ENCODE data around the gene UHRF2.
"Not testable (repeated sequence)": the region's sequence is repeated elsewhere in the genome, so short reads cannot be mapped to it uniquely, and the experiment has no call there.

Gene UHRF2

GRCh38 chr9:6488395-6488794 lies 75.4 kb downstream of the UHRF2 start:
- in situ Hi-C loops (cut with HindIII; ENCODE audit: low sequenced_read_pairs), result no loop called here

GRCh38 chr9:6489099-6489498 lies 76.1 kb downstream of the UHRF2 start:
- in situ Hi-C loops (cut with HindIII; ENCODE audit: low sequenced_read_pairs), result no loop called here

GRCh38 chr9:6490863-6491262 lies 77.9 kb downstream of the UHRF2 start:
- in situ Hi-C loops (cut with HindIII; ENCODE audit: low sequenced_read_pairs), result no loop called here

GRCh38 chr9:6495466-6495865 lies 82.5 kb downstream of the UHRF2 start:
- in situ Hi-C loops (cut with HindIII; ENCODE audit: low sequenced_read_pairs), result no loop called here

GRCh38 chr9:6498982-6499381 lies 86.0 kb downstream of the UHRF2 start:
- in situ Hi-C loops (cut with HindIII; ENCODE audit: low sequenced_read_pairs), result no loop called here

GRCh38 chr9:6501526-6502210 lies 88.7 kb downstream of the UHRF2 start:
- in situ Hi-C loops (cut with HindIII; ENCODE audit: low sequenced_read_pairs), result no loop called here

- in situ Hi-C loops (cut with HindIII; ENCODE audit: low sequenced_read_pairs), result no loop called here
Observed at GRCh38 chr9:6502399-6502798, 89.4 kb downstream of the UHRF2 start.

- in situ Hi-C loops (cut with HindIII; ENCODE audit: low sequenced_read_pairs), result no loop called here
Observed at GRCh38 chr9:6506571-6506970, 93.6 kb downstream of the UHRF2 start.

GRCh38 chr9:6512085-6512657 lies 99.2 kb downstream of the UHRF2 start:
- in situ Hi-C loops (cut with HindIII; ENCODE audit: low sequenced_read_pairs), result no loop called here

- in situ Hi-C loops (cut with HindIII; ENCODE audit: low sequenced_read_pairs), result no loop called here
Observed at GRCh38 chr9:6522263-6522662, 109.3 kb downstream of the UHRF2 start.

- in situ Hi-C loops (cut with HindIII; ENCODE audit: low sequenced_read_pairs), result no loop called here
Observed at GRCh38 chr9:6525326-6526045, 112.5 kb downstream of the UHRF2 start.

GRCh38 chr9:6535594-6535993 lies 122.6 kb downstream of the UHRF2 start:
- in situ Hi-C loops (cut with HindIII; ENCODE audit: low sequenced_read_pairs), result no loop called here

- in situ Hi-C loops (cut with HindIII; ENCODE audit: low sequenced_read_pairs), result no loop called here
Observed at GRCh38 chr9:6538666-6539071, 125.7 kb downstream of the UHRF2 start.

- in situ Hi-C loops (cut with HindIII; ENCODE audit: low sequenced_read_pairs), result not testable (repeated sequence)
Observed at GRCh38 chr9:6542617-6543016, 129.6 kb downstream of the UHRF2 start.

- in situ Hi-C loops (cut with HindIII; ENCODE audit: low sequenced_read_pairs), result no loop called here
Observed at GRCh38 chr9:6543204-6543603, 130.2 kb downstream of the UHRF2 start.

GRCh38 chr9:6545017-6545691 lies 132.2 kb downstream of the UHRF2 start:
- in situ Hi-C loops (cut with HindIII; ENCODE audit: low sequenced_read_pairs), result no loop called here

- in situ Hi-C loops (cut with HindIII; ENCODE audit: low sequenced_read_pairs), result no loop called here
Observed at GRCh38 chr9:6549106-6549800, 136.3 kb downstream of the UHRF2 start.

- in situ Hi-C loops (cut with HindIII; ENCODE audit: low sequenced_read_pairs), result no loop called here
Observed at GRCh38 chr9:6551136-6551535, 138.1 kb downstream of the UHRF2 start.

GRCh38 chr9:6552033-6552432 lies 139.0 kb downstream of the UHRF2 start:
- in situ Hi-C loops (cut with HindIII; ENCODE audit: low sequenced_read_pairs), result no loop called here

GRCh38 chr9:6552498-6553121 lies 139.6 kb downstream of the UHRF2 start:
- in situ Hi-C loops (cut with HindIII; ENCODE audit: low sequenced_read_pairs), result no loop called here

GRCh38 chr9:6553866-6554265 lies 140.9 kb downstream of the UHRF2 start:
- in situ Hi-C loops (cut with HindIII; ENCODE audit: low sequenced_read_pairs), result no loop called here

Data from DLD1 (cell line).